ENCODE data around the gene IMMP2L.

GRCh38 chr7:111384065-111384891 lies 178.0 kb downstream of the IMMP2L start:
- TF ChIP-seq CTCF (IDR thresholded peaks at IDR 0.05) (no peak), ATF1 (CRISPR knock-in tag; IDR thresholded peaks at IDR 0.05) (no peak), HMGXB4 (CRISPR knock-in tag; IDR thresholded peaks at IDR 0.05) (no peak), STAT6 (CRISPR knock-in tag; conservative IDR thresholded peaks at IDR 0.05; ENCODE audit: low read depth) (no peak), CBFB (CRISPR knock-in tag; IDR thresholded peaks at IDR 0.05; ENCODE audit: low read depth) (no peak), TCF7 (CRISPR knock-in tag; IDR thresholded peaks at IDR 0.05; ENCODE audit: low read depth) (no peak), ZNF512 (CRISPR knock-in tag; IDR thresholded peaks at IDR 0.05; ENCODE audit: borderline replicate concordance) (no peak), JUN (CRISPR knock-in tag; IDR thresholded peaks at IDR 0.05) (no peak), MLX (CRISPR knock-in tag; IDR thresholded peaks at IDR 0.05) (no peak), NFYB (CRISPR knock-in tag; conservative IDR thresholded peaks at IDR 0.05; ENCODE audit: low read depth) (no peak), IRF1 (CRISPR knock-in tag; IDR thresholded peaks at IDR 0.05) (no peak), ZNF219 (CRISPR knock-in tag; IDR thresholded peaks at IDR 0.05; ENCODE audit: borderline replicate concordance) (no peak), E2F5 (CRISPR knock-in tag; IDR thresholded peaks at IDR 0.05) (no peak)

All from WTC11 (cell line).